GM12878 (cell line): ENCODE results near the gene ADAMTS2.

Source experiments
- CTCF ChIP-seq, 3 experiments: IDR thresholded peaks in 2 of 3; conservative IDR thresholded peaks in 1 of 3; 2 replicates each; pipeline ENCODE4 v1.5.1; 2011; ENCODE audit warnings: low read depth in 3 of 3, low read length in 3 of 3, mild to moderate bottlenecking in 3 of 3, control low read depth in 2 of 3, moderate library complexity in 2 of 3, inconsistent platforms in 1 of 3, mixed read lengths in 1 of 3; ENCODE audit not compliant: control insufficient read depth in 2 of 3, insufficient read depth in 1 of 3; ENCODE audit errors: extremely low read depth in 1 of 3
- ZNF274 ChIP-seq: IDR thresholded peaks from one replicate; pipeline ENCODE4 v1.8.0; 2011; ENCODE audit not compliant: insufficient read length, insufficient read depth

- TF ChIP-seq ZNF274 = no peak
- no peak for TF ChIP-seq CTCF (IDR thresholded peaks at IDR 0.05 in 2 of 3, conservative IDR thresholded peaks at IDR 0.05 in 1 of 3; ENCODE audit: control insufficient read depth in 2 of 3, extremely low read depth in 1 of 3, insufficient read depth in 1 of 3, low read depth in 3 of 3, low read length in 3 of 3)
Measured at GRCh38 chr5:179314606-179315355, 30.5 kb downstream of the ADAMTS2 start.
